Omental fat pad (tissue), 4 donors: ENCODE measurements around the gene TREM2. TPM values are rescaled to one million over a fixed set of nuclear protein-coding genes. Genes with fewer than 3 reads are reported as not detected.
"Not testable (repeated sequence)": the region's sequence is repeated elsewhere in the genome, so short reads cannot be mapped to it uniquely, and the experiment has no call there.

Source experiments
- ATAC-seq: fragments of 150-250 bp; one replicate; pipeline ENCODE4 v1.9.1; 2016; ENCODE audit warnings: mild to moderate bottlenecking, moderate library complexity; ENCODE audit not compliant: low FRiP score
- DNase-seq: peaks from one replicate; pipeline ENCODE4 v3.0.0-alpha.2; 2019; ENCODE audit warnings: low spot score
- CTCF ChIP-seq, 3 donors: fragments of 450-650 bp; IDR thresholded peaks; one replicate each; pipeline ENCODE4 v1.5.1; 2016 to 2017; ENCODE audit warnings: antibody characterized with exemption in 3 of 3, mild to moderate bottlenecking in 3 of 3, moderate library complexity in 2 of 3
- total RNA-seq, 4 donors: library from RNA; depleted of rRNA; stranded (reverse); fragments of >200 nt; gene quantifications; one replicate each; pipeline ENCODE4 v1.1.0, GENCODE V29; 2016

Gene TREM2
- total RNA-seq, 4 donors from 2014 or later, result 3.1 to 119 (median 6.8) TPM; not detected in 1

GRCh38 chr6:41135062-41135832, 27.7 kb downstream of the TREM2 start:
- TF ChIP-seq CTCF (IDR thresholded peaks at IDR 0.05), result no peak

GRCh38 chr6:41132254-41132653, 30.7 kb downstream of the TREM2 start:
- TF ChIP-seq CTCF (IDR thresholded peaks at IDR 0.05), result no peak
- DNase-seq, result no peak
- no peak for ATAC-seq

More at GRCh38 chr6:41135062-41135832, 27.7 kb downstream of the TREM2 start:
- ATAC-seq (no peak), DNase-seq (no peak)

- ATAC-seq (no peak), DNase-seq (no peak)
- no peak for TF ChIP-seq CTCF (IDR thresholded peaks at IDR 0.05)
Measured at GRCh38 chr6:41125282-41125681, 37.6 kb downstream of the TREM2 start.

GRCh38 chr6:41122918-41123317, 40.0 kb downstream of the TREM2 start:
- no peak for TF ChIP-seq CTCF (IDR thresholded peaks at IDR 0.05)
- ATAC-seq, result no peak

GRCh38 chr6:41122373-41122772, 40.5 kb downstream of the TREM2 start:
- no peak for TF ChIP-seq CTCF (IDR thresholded peaks at IDR 0.05)
- ATAC-seq, result no peak
- no peak for DNase-seq

More at GRCh38 chr6:41122918-41123317, 40.0 kb downstream of the TREM2 start:
- no peak for DNase-seq

GRCh38 chr6:41120058-41120457, 42.9 kb downstream of the TREM2 start:
- TF ChIP-seq CTCF (IDR thresholded peaks at IDR 0.05), result no peak
- no peak for DNase-seq
- no peak for ATAC-seq

GRCh38 chr6:41119508-41119907, 43.4 kb downstream of the TREM2 start:
- no peak for TF ChIP-seq CTCF (IDR thresholded peaks at IDR 0.05)
- DNase-seq (no peak), ATAC-seq (no peak)

GRCh38 chr6:41115027-41115426, 47.9 kb downstream of the TREM2 start:
- ATAC-seq, DNase-seq: not testable (repeated sequence)
